HG03378 (cell line): Measurements from ENCODE around the gene CLN3.
"Not testable (repeated sequence)": the region's sequence is repeated elsewhere in the genome, so short reads cannot be mapped to it uniquely, and the experiment has no call there.

Experiments
- ATAC-seq: cut with Tn5 transposase; IDR thresholded peaks from one replicate; pipeline ENCODE4 v1.9.1; 2021; ENCODE audit warnings: mild to moderate bottlenecking, moderate library complexity; ENCODE audit not compliant: unreplicated experiment

CLN3 gene

DNA sequence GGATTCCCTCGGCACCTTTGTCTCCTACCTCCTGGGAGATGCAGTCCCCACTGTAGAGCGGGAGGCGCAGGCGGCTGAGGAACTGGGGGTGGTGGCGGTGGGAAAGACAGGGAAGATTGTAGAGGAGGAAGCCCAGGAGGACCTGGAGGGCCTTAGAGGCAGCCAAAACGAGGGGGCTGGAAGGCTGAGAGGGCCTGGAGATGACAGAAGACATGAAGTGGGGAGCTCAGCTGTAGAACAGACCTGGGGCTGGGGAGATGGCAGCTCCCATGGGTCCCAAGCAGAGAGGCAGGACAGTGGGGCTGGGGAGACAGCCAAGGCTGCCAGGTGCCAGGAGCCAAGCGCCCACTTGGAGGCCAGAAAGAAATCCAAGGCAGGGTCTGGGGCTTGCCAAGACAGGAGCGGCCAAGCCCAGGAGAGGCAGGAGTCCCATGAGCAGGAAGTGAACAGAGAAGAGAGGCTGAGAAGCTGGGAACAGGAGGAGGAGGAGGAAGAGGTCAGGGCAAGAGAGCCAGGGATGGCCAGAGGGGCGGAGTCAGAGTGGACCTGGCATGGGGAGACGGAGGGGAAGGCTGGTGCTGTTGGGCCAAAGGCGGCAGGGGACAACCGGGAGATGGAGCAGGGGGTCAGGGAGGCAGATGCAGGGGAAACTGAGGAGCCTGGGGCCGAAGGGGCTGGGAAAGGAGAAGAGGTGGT is 3.4 kb upstream of the CLN3 start:
- ATAC-seq, result no peak

DNA sequence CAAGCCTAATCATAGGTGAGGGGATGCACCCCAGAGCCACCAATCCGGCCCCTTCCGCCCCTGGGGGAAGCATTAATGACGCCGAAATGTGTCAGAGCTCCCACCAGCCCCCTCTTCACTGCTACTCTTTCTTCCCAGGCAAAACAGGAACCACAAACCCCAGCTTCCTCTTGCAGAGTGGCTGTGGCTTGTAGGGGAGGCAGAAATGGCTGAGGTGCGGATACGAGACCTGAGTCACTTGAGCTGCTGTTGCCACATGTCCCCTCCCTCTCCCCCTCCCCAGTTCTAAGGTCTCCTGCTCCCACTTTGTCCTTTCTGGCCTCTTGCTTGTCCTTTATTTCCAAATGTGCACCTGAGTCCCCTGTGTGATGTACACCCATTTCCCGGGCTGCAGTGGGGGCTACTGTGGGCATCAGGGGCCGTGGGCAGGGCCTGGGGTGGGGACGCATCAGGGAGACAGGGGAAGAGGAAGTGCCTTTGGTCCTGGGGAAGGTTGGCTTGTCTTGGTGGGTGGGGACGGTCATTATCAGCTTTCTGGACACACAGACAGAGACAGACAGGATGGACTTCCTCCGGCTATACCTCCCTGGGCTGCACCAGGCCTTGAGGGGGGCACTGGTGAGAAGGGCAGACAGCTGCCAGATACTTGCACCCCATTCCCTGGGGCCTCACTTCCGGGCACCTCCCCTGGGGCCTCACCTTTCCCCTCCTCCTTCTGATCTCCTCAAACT is 2.4 kb upstream of the CLN3 start, which contains the start of gene APOBR:
APOBR (plus strand) TSS at position 523 of the 731 bp plus-strand sequence; CDS start at position 562, 39 bp downstream.
- ATAC-seq, result peak; percentile 46

DNA sequence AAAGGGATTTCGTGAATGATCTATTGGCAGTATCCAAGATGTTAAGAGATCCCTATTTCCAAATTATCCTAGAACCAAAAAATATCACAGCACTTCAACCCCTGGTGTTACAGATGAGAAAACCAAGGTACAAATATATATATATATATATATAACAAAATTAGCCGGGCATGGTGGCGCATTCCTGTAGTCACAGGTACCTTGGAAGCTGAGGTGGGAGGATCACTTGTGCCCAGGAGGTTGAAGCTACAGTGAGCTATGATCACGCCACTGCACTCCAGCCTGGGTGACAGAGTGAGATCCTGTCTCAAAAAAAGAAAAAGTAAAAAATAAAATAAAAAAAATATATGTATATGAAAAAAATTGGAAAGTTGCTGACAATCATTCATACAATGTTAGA is 637 bp upstream of the CLN3 start:
- no peak for ATAC-seq

DNA sequence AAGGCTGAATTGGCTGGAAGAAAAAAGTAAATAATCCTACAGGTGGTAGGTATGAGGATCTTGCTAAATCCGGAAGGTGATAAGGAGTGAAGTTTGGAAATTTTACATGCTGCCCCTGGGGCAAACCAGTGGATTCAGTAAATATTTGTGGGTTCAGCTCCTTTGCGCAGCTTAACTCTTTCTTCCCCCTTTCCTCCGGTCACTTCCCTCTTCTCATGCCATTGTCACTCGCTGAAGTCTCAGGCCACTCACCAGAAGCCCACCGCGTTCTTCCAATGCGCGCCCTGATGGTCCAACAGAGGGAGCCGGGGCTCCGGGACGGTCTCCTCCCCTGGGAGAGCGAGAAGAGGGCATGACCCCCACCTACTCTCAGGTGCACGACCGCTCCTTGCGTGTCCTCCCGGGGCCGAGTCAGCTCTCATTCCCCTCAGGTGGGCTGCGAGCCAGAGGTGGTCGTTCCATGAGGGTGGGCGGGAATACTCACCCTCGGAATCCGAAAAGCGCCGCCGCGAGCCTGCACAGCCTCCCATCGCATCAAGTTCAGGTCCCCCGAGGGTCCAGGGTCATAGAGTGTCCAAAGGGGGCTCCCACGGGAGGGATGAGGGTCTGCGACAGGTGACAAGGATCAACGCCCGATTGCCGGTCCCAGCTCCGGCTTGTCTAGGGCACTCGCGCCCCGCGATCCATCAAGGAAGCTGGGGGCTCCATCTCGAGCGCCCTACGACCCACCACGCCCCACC is 474 bp downstream of the CLN3 start:
- ATAC-seq, result peak; percentile 4

DNA sequence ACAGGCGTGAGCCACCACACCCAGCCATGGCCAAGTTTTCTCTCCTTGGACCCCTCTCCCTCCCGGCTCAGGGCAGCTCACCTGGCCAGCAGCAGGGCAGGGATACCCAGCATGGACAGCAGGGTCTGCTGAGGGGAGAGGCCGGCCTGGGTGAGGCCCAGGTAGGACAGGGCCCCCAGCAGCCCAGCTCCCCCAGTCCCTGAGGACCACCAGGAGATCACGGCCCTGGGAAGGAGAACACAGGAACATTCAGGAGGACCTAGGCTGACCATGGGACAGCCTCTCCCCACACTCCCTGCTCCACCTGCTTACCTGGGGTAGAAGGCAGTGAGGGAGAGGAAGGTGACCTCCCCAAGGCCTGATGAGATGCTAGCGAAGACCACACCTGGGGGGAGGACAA is 5.6 kb downstream of the CLN3 start:
- no peak for ATAC-seq

DNA sequence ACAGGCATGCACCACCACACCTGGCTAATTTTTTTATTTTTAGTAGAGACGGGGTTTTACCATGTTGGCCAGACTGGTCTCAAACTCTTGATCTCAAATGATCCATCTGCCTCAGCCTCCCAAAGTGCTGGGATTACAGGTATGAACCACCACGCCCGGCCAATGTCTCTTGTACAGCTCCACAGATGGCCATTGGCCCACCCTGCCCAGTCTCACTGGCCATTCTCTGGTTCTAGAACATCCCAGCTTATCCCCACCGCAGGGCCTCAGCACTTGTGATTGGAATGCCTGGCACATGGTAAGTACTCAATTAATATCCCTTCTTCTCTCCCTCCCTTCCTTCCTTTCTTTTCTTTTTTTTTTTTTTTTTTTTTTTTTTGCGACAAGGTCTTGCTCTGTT is 8.5 kb downstream of the CLN3 start:
- ATAC-seq, result not testable (repeated sequence)

DNA sequence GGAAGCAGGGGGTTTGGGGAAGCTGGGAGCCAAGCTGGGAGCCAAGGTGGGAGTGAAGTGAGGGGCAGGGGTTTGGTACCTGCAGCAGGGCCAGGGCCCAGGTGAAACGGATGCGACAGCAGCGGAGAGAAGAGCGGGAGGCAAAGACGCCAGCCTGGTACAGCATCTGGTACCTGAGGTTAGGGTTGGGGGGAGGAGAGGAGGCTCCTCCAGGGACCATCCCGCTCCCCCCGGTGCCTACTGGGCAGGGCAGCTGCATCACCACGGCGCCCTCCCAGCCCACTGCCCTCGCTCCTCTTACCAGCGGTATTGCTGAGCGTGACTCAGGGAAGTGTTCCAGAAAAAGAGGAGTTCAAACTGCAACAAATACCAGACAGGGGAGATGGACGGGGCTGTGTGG is 9.8 kb downstream of the CLN3 start:
- no peak for ATAC-seq

DNA sequence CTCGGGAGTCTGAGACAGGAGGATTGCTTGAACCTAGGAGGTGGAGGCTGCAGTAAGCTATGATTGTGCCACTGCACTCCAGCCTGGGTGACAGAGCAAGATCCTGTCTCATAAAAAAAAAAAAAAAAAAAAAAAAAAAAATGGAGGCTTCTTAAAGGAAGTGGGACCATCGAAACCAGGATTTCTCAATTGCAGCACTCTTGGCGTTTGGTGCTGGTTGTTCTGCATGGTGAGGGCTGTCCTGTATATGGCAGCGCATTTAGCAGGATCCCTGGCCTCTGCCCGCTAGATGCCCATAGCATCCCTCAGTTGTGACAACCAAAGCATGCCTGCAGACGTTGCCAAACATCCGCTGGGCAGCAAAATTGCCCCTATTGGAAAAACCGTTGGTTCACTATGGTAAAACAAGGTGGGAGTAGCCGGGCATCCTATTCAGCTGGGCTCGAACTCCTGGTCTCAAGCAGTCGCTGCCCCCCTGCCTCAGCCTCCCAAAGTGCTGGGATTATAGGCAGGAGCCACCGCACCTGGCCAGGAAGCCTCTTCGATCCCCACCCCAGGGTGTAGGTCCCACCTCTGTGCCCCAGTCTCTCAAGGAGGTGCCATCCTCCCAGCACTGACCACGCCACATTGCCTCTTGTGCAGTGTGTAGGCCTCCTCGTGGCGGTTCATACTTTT is 13.2 kb downstream of the CLN3 start:
- no peak for ATAC-seq

DNA sequence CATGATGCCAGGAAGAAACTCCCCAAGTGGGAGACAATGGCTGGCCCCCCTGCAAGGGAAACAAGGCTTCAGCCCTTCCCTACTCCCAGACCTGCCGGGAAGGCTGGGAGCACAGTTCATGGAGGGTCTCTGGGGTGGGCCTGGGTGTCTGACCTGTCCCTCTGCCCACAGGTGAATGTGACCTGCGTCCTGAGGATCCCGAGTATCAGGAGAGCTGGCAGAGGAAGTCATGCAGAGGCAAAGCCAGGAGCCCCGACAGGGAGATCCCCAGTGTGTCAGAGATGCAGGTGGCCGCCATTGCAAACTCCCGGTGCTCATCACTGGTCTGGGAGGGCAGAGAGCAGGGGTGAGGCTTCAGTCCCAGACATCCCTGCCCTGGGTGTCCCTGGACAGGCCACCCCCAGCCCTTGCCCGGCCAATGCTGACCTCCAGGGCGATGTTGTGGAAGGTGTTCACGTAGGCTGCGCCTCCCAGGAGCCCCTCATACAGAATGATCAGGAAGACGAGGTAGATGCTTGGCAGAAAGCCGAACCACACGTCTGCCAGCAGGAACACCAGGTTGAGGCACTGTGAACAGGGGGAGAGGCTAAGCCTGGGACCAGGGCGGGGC is 14.5 kb downstream of the CLN3 start:
- ATAC-seq, result no peak

DNA sequence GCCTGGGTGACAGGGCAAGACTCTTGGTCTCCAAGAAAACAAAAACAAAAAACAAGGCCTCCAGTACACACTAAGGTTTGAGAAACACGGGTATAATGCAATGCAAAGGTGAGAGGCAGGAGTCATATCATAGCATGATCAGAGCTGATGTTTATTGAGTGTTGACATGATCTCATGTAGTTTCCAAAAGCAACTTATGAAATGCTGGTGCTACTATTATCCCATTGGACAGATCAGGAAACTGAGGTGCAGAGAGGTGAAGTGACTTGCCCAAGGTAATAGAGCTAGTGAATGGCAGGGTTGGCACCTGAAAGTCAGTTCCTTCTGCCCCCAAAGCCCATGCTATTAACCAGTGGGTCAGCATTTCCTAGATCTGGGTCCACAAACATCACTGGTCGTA is 16.7 kb downstream of the CLN3 start:
- no peak for ATAC-seq

DNA sequence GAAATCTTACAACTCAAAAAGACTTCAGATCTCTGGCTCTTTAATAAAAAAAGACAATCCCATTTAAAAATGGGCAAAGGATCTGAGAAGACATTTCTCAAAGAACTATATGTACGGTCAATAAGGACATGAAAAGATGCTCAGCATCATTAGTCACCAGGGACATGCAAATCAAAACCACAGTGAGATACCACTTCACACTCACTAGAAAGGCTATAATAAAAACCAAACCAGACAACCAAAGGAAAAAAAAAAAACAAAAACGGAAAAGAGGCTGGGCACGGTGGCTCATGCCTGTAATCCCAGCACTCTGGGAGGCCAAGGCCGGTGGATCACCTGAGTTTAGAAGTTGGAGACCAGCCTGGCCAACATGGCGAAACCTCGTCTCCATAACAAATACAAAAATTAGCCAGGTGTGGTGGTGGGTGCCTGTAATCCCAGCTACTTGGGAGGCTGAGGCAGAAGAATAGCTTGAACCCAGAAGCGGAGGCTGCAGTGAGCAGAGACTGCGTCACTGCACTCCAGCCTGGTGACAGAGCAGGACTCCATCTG is 18.1 kb downstream of the CLN3 start:
- no peak for ATAC-seq

DNA sequence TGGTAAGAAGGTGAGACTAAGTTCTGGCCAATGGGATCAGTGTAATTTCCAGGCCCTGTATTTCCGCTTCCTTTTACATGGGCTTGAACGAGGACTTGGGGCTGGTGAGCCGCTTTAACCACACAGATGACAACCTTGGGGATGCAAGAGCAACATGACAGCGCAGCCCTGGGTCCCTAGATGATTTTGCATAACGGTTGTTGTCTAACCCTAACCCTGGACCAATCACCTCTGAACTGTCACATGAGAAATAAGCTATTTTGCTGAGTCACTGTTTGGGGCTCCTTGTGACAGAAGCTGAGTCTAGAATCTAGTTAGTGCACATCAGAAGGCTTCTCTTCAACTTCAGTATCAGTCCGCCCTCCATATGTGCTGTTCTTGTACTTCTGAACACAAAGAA is 44.8 kb downstream of the CLN3 start:
- not testable (repeated sequence) for ATAC-seq

DNA sequence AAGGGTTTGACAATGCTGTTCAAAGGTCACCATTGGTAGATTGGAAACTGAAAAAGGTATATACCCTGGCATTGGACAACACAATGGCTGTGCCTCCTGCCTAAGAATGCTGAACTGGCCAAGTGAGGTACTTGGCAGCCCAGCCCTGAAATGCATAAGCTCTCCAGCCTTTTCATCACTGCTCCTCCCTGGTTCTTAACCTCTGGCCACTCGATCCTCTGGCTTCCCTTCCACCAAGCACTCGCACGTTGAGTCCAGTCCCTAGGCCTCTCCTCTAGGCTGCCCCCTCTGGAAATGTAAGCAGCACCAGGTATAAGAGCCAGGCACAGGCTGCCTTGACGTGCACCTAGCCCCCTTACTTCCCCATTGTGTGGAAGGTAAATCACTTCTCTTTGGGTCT is 45.5 kb downstream of the CLN3 start:
- not testable (repeated sequence) for ATAC-seq

DNA sequence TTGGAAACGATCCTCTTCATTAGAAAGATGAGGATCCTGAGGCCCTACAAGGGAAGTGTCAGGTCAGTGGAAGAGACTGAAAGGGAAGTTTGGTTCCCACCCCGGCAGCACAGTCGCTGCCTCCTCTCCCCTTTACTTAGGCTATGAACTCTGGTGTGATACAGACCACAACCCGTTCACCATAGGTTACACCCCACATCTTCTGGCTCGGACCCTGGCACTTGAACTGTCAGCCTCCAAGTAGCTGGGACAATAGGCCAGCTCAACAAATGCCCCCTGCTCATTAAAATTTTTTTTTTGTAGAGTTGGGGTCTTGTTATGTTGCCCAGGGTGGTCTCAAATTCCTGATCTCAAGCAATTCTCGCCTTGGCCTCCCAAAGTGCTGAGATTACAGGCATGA is 47.9 kb downstream of the CLN3 start:
- not testable (repeated sequence) for ATAC-seq

DNA sequence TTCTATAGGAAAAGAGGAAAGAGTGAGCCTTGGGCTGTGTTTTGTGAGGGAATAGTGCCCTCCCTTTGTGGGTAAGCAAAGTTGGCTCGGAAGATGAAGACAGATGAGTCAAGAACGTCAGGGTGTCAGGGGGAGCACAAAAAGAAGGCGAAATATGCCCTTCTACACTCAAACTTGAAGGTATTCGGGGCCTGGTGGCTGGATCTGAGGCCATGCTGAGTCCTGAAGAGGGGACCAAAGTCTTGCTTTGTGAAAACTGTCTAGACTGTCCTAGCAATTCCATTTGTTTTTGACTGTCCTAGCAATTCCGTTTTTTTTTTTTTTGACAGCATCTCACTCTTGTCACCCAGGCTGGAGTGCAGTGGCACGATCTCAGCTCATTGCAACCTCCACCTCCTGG is 53.0 kb downstream of the CLN3 start:
- ATAC-seq, result not testable (repeated sequence)

DNA sequence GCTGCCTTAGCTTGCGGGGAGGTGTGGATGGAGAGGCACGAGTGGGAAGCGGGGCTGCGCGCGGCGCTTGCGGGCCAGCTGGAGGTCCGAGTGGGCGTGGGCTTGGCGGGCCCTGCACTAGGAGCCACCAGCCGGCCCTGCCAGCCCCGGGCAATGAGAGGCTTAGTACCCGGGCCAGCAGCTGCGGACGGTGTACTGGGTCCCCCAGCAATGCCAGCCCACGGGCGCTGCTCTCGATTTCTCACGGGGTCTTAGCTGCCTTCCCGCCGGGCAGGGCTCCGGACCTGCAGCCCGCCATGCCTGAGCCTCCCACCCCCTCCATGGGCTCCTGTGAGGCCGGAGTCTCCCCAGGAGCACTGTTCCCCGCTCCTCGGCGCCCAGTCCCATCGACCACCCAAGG is 56.5 kb downstream of the CLN3 start:
- ATAC-seq, result not testable (repeated sequence)
